GM21737 (cell line): ENCODE results near the gene DGLUCY.

Experiments used
- ATAC-seq: cut with Tn5 transposase; IDR thresholded peaks from one replicate; pipeline ENCODE4 v1.9.1; 2021; ENCODE audit warnings: mild to moderate bottlenecking, moderate library complexity; ENCODE audit not compliant: unreplicated experiment

The DGLUCY gene

GRCh38 chr14:91273885-91274273 is 160.0 kb downstream of the DGLUCY start:
- no peak for ATAC-seq

GRCh38 chr14:91274796-91275195 is 160.9 kb downstream of the DGLUCY start:
- ATAC-seq: no peak
